Spleen (tissue), 3 donors: ENCODE results near the gene MSI1.

Source experiments
- POLR2A ChIP-seq, 3 donors: fragments of 450-650 bp; IDR thresholded peaks; one replicate each; pipeline ENCODE4 v1.5.1; 2017; ENCODE audit warnings: antibody characterized with exemption in 3 of 3, mild to moderate bottlenecking in 1 of 3
- POLR2AphosphoS5 ChIP-seq, 3 donors: sonication (generic); formaldehyde crosslinking; IDR thresholded peaks; one replicate each; pipeline ENCODE4 v1.5.1; 2017; ENCODE audit warnings: antibody characterized with exemption in 3 of 3

- no peak for TF ChIP-seq POLR2AphosphoS5 (IDR thresholded peaks at IDR 0.05)
- no peak for TF ChIP-seq POLR2A (IDR thresholded peaks at IDR 0.05)
Measured at GRCh38 chr12:120406553-120406952, 37.6 kb upstream of the MSI1 start.
